HG03378 (cell line): ENCODE results near the gene NTM.
"Not testable (repeated sequence)": the region's sequence is repeated elsewhere in the genome, so short reads cannot be mapped to it uniquely, and the experiment has no call there.

Source experiments
- ATAC-seq: cut with Tn5 transposase; IDR thresholded peaks from one replicate; pipeline ENCODE4 v1.9.1; 2021; ENCODE audit warnings: mild to moderate bottlenecking, moderate library complexity; ENCODE audit not compliant: unreplicated experiment

Gene NTM

GRCh38 chr11:131370090-131370751, at the start of gene NTM:
Gene NTM, plus strand, starts transcription at chr11:131370615.
- ATAC-seq = no peak

GRCh38 chr11:131324921-131325570, 45.4 kb upstream of the NTM start:
- ATAC-seq = no peak

- ATAC-seq = no peak
These were observed 43.6 kb upstream of the NTM start for GRCh38 chr11:131326829-131327228.

- ATAC-seq = no peak
These were observed 43.0 kb upstream of the NTM start for GRCh38 chr11:131327421-131327820.

GRCh38 chr11:131328843-131329242, 41.6 kb upstream of the NTM start:
- no peak for ATAC-seq

- no peak for ATAC-seq
These were observed 39.4 kb upstream of the NTM start for GRCh38 chr11:131331010-131331409.

- no peak for ATAC-seq
These were observed 38.9 kb upstream of the NTM start for GRCh38 chr11:131331546-131331945.

- ATAC-seq = no peak
These were observed 35.8 kb upstream of the NTM start for GRCh38 chr11:131334601-131335000.

- not testable (repeated sequence) for ATAC-seq
These were observed 28.5 kb upstream of the NTM start for GRCh38 chr11:131341900-131342299.

GRCh38 chr11:131342442-131342841, 28.0 kb upstream of the NTM start:
- not testable (repeated sequence) for ATAC-seq

GRCh38 chr11:131345406-131345805, 25.0 kb upstream of the NTM start:
- no peak for ATAC-seq

- no peak for ATAC-seq
These were observed 20.9 kb upstream of the NTM start for GRCh38 chr11:131349368-131350086.

GRCh38 chr11:131350872-131351271, 19.5 kb upstream of the NTM start:
- ATAC-seq = no peak

- no peak for ATAC-seq
These were observed 18.6 kb upstream of the NTM start for GRCh38 chr11:131351848-131352247.

GRCh38 chr11:131353766-131354165, 16.6 kb upstream of the NTM start:
- no peak for ATAC-seq

- ATAC-seq = no peak
These were observed 16.1 kb upstream of the NTM start for GRCh38 chr11:131354251-131354701.

GRCh38 chr11:131356206-131356605, 14.2 kb upstream of the NTM start:
- no peak for ATAC-seq

- ATAC-seq = no peak
These were observed 5.0 kb upstream of the NTM start for GRCh38 chr11:131365329-131365930.

GRCh38 chr11:131370901-131371790, 731 bp downstream of the NTM start:
- no peak for ATAC-seq

GRCh38 chr11:131371791-131372104, 1.3 kb downstream of the NTM start:
- no peak for ATAC-seq
